ENCODE measurements around the gene PSD4. TPM values are rescaled to one million over a fixed set of nuclear protein-coding genes. Genes with fewer than 3 reads are reported as not detected.
A peak's percentile ranks its signal among the peaks of the same experiment; 100 is the strongest.

The PSD4 gene
- total and polyA plus RNA-seq, 10 of the 15 experiments (the other 5 are each of a cell fraction or from before 2014, with no cell fraction given): 0.68 to 114 (median 35.1) TPM

GRCh38 chr2:113174376-113174750, 592 bp downstream of the PSD4 start:
- intact Hi-C loops (cut with micrococcal nuclease; ENCODE audit: unreplicated experiment): no loop called here
- Histone ChIP-seq H3K4me3 (peak overlapping the region; percentile 95), H3K27ac (ENCODE audit: control insufficient read depth, insufficient read depth) (peak overlapping the region; percentile 96), H3K79me2 (ENCODE audit: control insufficient read depth, insufficient read depth, low read length) (peaks cover 59% of the 10 kb centered on the region), H3K9ac (ENCODE audit: control insufficient read depth, insufficient read depth, low read length) (peak overlapping the region; percentile 97), H3K4me2 (ENCODE audit: control insufficient read depth, insufficient read depth) (peak overlapping the region; percentile 86), H2AFZ (ENCODE audit: control insufficient read depth, low read depth, low read length) (no peak overlapping the region), H3K4me1 (ENCODE audit: control insufficient read depth, insufficient read depth, low read length) (peaks cover 33% of the 10 kb centered on the region), H4K20me1 (ENCODE audit: control insufficient read depth, insufficient read depth) (peaks cover 15% of the 10 kb centered on the region; the same call in 1 of the 2 replicates), H3K9me3 (replicated peaks; ENCODE audit: control insufficient read depth, insufficient read depth, low read length) (no peaks in the 10 kb centered on the region; the same call in 1 of the 3 replicates), H3K27me3 (replicated peaks in 1 of 2; ENCODE audit: control insufficient read depth in 2 of 2, insufficient read depth in 2 of 2, low read length in 1 of 2) (no peaks in the 10 kb centered on the region), H3K36me3 (ENCODE audit: control insufficient read depth in 2 of 2, insufficient read depth in 2 of 2, low read length in 1 of 2) (peaks cover 2 to 9% of the 10 kb centered on the region in 2 experiments)
- no peak for FAIRE-seq
- 0 out of 2 replicates have a peak, but pooled peaks have one; percentile 9 for TF ChIP-seq SMC3 (IDR thresholded peaks at IDR 0.05; ENCODE audit: borderline replicate concordance, low read length)
- TF ChIP-seq, protein P1, sequence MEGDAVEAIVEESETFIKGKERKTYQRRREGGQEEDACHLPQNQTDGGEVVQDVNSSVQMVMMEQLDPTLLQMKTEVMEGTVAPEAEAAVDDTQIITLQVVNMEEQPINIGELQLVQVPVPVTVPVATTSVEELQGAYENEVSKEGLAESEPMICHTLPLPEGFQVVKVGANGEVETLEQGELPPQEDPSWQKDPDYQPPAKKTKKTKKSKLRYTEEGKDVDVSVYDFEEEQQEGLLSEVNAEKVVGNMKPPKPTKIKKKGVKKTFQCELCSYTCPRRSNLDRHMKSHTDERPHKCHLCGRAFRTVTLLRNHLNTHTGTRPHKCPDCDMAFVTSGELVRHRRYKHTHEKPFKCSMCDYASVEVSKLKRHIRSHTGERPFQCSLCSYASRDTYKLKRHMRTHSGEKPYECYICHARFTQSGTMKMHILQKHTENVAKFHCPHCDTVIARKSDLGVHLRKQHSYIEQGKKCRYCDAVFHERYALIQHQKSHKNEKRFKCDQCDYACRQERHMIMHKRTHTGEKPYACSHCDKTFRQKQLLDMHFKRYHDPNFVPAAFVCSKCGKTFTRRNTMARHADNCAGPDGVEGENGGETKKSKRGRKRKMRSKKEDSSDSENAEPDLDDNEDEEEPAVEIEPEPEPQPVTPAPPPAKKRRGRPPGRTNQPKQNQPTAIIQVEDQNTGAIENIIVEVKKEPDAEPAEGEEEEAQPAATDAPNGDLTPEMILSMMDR (IDR thresholded peaks at IDR 0.05 in 2 of 3, conservative IDR thresholded peaks at IDR 0.05 in 1 of 3; ENCODE audit: control insufficient read depth in 2 of 3, extremely low read depth in 1 of 3, insufficient read depth in 1 of 3, low read depth in 3 of 3, low read length in 3 of 3): peak; percentile 32 to 46 (median 36); a peak in 5 of 6 replicates
- TF ChIP-seq, protein P2, sequence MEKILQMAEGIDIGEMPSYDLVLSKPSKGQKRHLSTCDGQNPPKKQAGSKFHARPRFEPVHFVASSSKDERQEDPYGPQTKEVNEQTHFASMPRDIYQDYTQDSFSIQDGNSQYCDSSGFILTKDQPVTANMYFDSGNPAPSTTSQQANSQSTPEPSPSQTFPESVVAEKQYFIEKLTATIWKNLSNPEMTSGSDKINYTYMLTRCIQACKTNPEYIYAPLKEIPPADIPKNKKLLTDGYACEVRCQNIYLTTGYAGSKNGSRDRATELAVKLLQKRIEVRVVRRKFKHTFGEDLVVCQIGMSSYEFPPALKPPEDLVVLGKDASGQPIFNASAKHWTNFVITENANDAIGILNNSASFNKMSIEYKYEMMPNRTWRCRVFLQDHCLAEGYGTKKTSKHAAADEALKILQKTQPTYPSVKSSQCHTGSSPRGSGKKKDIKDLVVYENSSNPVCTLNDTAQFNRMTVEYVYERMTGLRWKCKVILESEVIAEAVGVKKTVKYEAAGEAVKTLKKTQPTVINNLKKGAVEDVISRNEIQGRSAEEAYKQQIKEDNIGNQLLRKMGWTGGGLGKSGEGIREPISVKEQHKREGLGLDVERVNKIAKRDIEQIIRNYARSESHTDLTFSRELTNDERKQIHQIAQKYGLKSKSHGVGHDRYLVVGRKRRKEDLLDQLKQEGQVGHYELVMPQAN (conservative IDR thresholded peaks at IDR 0.05): no peak
- POLR2A ChIA-PET: interaction anchor here (0.9 to 2.0 kb wide), 8 partner anchors 9 to 60 kb away, joined by 3 to 11 read pairs (median 4); no protein-coding TSS in a partner anchor
- no peak for DNase-seq (ENCODE audit: low read depth, low spot score)
- in situ Hi-C loops (cut with MboI): no loop called here
- SMC1A ChIA-PET (ENCODE audit: uncharacterized antibody, unreplicated experiment): interaction anchor here (0.7 to 4.2 kb wide), 16 partner anchors 9 to 414 kb away, joined by 3 to 52 read pairs (median 4); no protein-coding TSS in a partner anchor
- no TSS peak for BruUV-seq (replicated peaks)
- 0% methylated on average over 3 of the region's 3 CpGs for WGBS (ENCODE audit: insufficient coverage, insufficient replicate concordance, low lambda C conversion rate, missing lambda C conversion rate)
- RAD21 ChIA-PET (ENCODE audit: unreplicated experiment): interaction anchor here (0.8 to 3.8 kb wide), 11 partner anchors 20 to 215 kb away, joined by 3 to 75 read pairs (median 7); no protein-coding TSS in a partner anchor
- peak; percentile 22 for ATAC-seq
- CTCF ChIA-PET: interaction anchor here (0.6 to 13.8 kb wide), 23 partner anchors 8 to 543 kb away, joined by 3 to 195 read pairs (median 5); no protein-coding TSS in a partner anchor

Data from GM12878 (cell line).